ENCODE results near the gene RIN3. TPM values are rescaled to one million over a fixed set of nuclear protein-coding genes. Genes with fewer than 3 reads are reported as not detected.

RIN3 gene
- total RNA-seq, 1 donor from 2014 or later: 6.9 TPM

GRCh38 chr14:92514844-92515514, 1.4 kb downstream of the RIN3 start:
- Mint-ChIP-seq H3K27ac (no peak overlapping the region), H3K27me3 (peaks cover 34% of the 10 kb centered on the region), H3K4me3 (ENCODE audit: low read depth) (peak overlapping the region; percentile 24), H3K36me3 (ENCODE audit: insufficient read depth) (no peaks in the 10 kb centered on the region), H3K4me1 (ENCODE audit: low read depth) (no peaks in the 10 kb centered on the region), H3K9me3 (ENCODE audit: low read depth) (no peaks in the 10 kb centered on the region)
- DNase-seq (ENCODE audit: low spot score, unreplicated experiment): no peak
- no peak for TF ChIP-seq CTCF (IDR thresholded peaks at IDR 0.05; ENCODE audit: unreplicated experiment)

- H3K36me3 Mint-ChIP-seq (ENCODE audit: insufficient read depth): no peaks in the 10 kb centered on the region
- no peak for TF ChIP-seq CTCF (IDR thresholded peaks at IDR 0.05; ENCODE audit: unreplicated experiment)
- DNase-seq (ENCODE audit: low spot score, unreplicated experiment): no peak
- peaks cover 34% of the 10 kb centered on the region for H3K27me3 Mint-ChIP-seq
- no peaks in the 10 kb centered on the region for H3K9me3 Mint-ChIP-seq (ENCODE audit: low read depth)
- H3K4me1 Mint-ChIP-seq (ENCODE audit: low read depth): no peaks in the 10 kb centered on the region
- H3K4me3 Mint-ChIP-seq (ENCODE audit: low read depth): peak overlapping the region; percentile 2
- H3K27ac Mint-ChIP-seq: no peak overlapping the region
Measured at GRCh38 chr14:92515546-92516343, 2.2 kb downstream of the RIN3 start.

GRCh38 chr14:92516344-92516965, 2.9 kb downstream of the RIN3 start:
- no peak for DNase-seq (ENCODE audit: low spot score, unreplicated experiment)
- Mint-ChIP-seq H3K9me3 (ENCODE audit: low read depth) (no peaks in the 10 kb centered on the region), H3K36me3 (ENCODE audit: insufficient read depth) (no peaks in the 10 kb centered on the region), H3K27me3 (peaks cover 34% of the 10 kb centered on the region), H3K4me3 (ENCODE audit: low read depth) (no peak overlapping the region), H3K4me1 (ENCODE audit: low read depth) (no peaks in the 10 kb centered on the region), H3K27ac (no peak overlapping the region)
- TF ChIP-seq CTCF (IDR thresholded peaks at IDR 0.05; ENCODE audit: unreplicated experiment): no peak

GRCh38 chr14:92516966-92517506, 3.5 kb downstream of the RIN3 start:
- no peak for TF ChIP-seq CTCF (IDR thresholded peaks at IDR 0.05; ENCODE audit: unreplicated experiment)
- H3K4me3 Mint-ChIP-seq (ENCODE audit: low read depth): no peak overlapping the region
- H3K27ac Mint-ChIP-seq: peak overlapping the region; percentile 68
- H3K9me3 Mint-ChIP-seq (ENCODE audit: low read depth): no peaks in the 10 kb centered on the region
- H3K4me1 Mint-ChIP-seq (ENCODE audit: low read depth): no peaks in the 10 kb centered on the region
- no peak for DNase-seq (ENCODE audit: low spot score, unreplicated experiment)
- peaks cover 34% of the 10 kb centered on the region for H3K27me3 Mint-ChIP-seq
- no peaks in the 10 kb centered on the region for H3K36me3 Mint-ChIP-seq (ENCODE audit: insufficient read depth)

GRCh38 chr14:92517761-92518160, 4.2 kb downstream of the RIN3 start:
- Mint-ChIP-seq H3K4me3 (ENCODE audit: low read depth) (no peak overlapping the region), H3K27me3 (peaks cover 31% of the 10 kb centered on the region), H3K27ac (no peak overlapping the region), H3K4me1 (ENCODE audit: low read depth) (no peaks in the 10 kb centered on the region), H3K9me3 (ENCODE audit: low read depth) (no peaks in the 10 kb centered on the region), H3K36me3 (ENCODE audit: insufficient read depth) (no peaks in the 10 kb centered on the region)
- no peak for TF ChIP-seq CTCF (IDR thresholded peaks at IDR 0.05; ENCODE audit: unreplicated experiment)
- DNase-seq (ENCODE audit: low spot score, unreplicated experiment): no peak

Data from progenitor cell of endocrine pancreas (in vitro differentiated cells).